Liver (tissue), 3 donors: ENCODE data around the gene FURIN.

ENCODE experiments used
- GABPA ChIP-seq, 2 donors: IDR thresholded peaks in 1 of 2; conservative IDR thresholded peaks in 1 of 2; 2 replicates each; pipeline ENCODE4 v1.6.1; 2016; ENCODE audit warnings: antibody characterized with exemption in 2 of 2, mild to moderate bottlenecking in 1 of 2, moderate library complexity in 1 of 2
- SP1 ChIP-seq: IDR thresholded peaks from 2 replicates; pipeline ENCODE4 v1.6.1; 2018; ENCODE audit warnings: antibody characterized with exemption, mild to moderate bottlenecking
- TAF1 ChIP-seq: conservative IDR thresholded peaks from 2 replicates; pipeline ENCODE4 v1.6.1; 2016; ENCODE audit warnings: antibody characterized with exemption, mild to moderate bottlenecking
- TF ChIP-seq, protein P1 (sequence below): fragments of 150-350 bp; IDR thresholded peaks from 2 replicates; pipeline ENCODE4 v1.5.1; 2017; ENCODE audit warnings: improper control_type of control experiment, low read depth, low read length; ENCODE audit not compliant: missing input control
- TF ChIP-seq, protein P2 (sequence below): IDR thresholded peaks from 2 replicates; pipeline ENCODE4 v1.6.1; 2016; ENCODE audit warnings: antibody characterized with exemption
- TF ChIP-seq, protein P3 (sequence below): IDR thresholded peaks from 2 replicates; pipeline ENCODE4 v1.6.1; 2016; ENCODE audit warnings: antibody characterized with exemption
- donor health status: healthy.
- donor health status: healthy.

GRCh38 chr15:90891346-90891949, 23.1 kb downstream of the FURIN start:
- TF ChIP-seq TAF1 (no peak), SP1 (no peak), GABPA (IDR thresholded peaks at IDR 0.05 in 1 of 2, conservative IDR thresholded peaks at IDR 0.05 in 1 of 2) (no peak)
- TF ChIP-seq, protein P1, sequence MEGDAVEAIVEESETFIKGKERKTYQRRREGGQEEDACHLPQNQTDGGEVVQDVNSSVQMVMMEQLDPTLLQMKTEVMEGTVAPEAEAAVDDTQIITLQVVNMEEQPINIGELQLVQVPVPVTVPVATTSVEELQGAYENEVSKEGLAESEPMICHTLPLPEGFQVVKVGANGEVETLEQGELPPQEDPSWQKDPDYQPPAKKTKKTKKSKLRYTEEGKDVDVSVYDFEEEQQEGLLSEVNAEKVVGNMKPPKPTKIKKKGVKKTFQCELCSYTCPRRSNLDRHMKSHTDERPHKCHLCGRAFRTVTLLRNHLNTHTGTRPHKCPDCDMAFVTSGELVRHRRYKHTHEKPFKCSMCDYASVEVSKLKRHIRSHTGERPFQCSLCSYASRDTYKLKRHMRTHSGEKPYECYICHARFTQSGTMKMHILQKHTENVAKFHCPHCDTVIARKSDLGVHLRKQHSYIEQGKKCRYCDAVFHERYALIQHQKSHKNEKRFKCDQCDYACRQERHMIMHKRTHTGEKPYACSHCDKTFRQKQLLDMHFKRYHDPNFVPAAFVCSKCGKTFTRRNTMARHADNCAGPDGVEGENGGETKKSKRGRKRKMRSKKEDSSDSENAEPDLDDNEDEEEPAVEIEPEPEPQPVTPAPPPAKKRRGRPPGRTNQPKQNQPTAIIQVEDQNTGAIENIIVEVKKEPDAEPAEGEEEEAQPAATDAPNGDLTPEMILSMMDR = no peak
- TF ChIP-seq, protein P2, sequence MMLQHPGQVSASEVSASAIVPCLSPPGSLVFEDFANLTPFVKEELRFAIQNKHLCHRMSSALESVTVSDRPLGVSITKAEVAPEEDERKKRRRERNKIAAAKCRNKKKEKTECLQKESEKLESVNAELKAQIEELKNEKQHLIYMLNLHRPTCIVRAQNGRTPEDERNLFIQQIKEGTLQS = no peak
- TF ChIP-seq, protein P3, sequence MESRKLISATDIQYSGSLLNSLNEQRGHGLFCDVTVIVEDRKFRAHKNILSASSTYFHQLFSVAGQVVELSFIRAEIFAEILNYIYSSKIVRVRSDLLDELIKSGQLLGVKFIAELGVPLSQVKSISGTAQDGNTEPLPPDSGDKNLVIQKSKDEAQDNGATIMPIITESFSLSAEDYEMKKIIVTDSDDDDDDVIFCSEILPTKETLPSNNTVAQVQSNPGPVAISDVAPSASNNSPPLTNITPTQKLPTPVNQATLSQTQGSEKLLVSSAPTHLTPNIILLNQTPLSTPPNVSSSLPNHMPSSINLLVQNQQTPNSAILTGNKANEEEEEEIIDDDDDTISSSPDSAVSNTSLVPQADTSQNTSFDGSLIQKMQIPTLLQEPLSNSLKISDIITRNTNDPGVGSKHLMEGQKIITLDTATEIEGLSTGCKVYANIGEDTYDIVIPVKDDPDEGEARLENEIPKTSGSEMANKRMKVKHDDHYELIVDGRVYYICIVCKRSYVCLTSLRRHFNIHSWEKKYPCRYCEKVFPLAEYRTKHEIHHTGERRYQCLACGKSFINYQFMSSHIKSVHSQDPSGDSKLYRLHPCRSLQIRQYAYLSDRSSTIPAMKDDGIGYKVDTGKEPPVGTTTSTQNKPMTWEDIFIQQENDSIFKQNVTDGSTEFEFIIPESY = no peak
